HepG2 (cell line): ENCODE data around the gene ZNF26. TPM values are rescaled to one million over a fixed set of nuclear protein-coding genes. Genes with fewer than 3 reads are reported as not detected.

Experiments used
- ARNT2 ChIP-seq: sonication (generic); formaldehyde crosslinking; IDR thresholded peaks from 2 replicates; pipeline ENCODE4 v1.8.0; 2022; ENCODE audit warnings: mild to moderate bottlenecking, low read depth, missing genetic modification reagents, moderate library complexity
- CERS6 ChIP-seq: sonication (generic); formaldehyde crosslinking; IDR thresholded peaks from 2 replicates; pipeline ENCODE4 v1.5.0; 2020; ENCODE audit warnings: missing genetic modification reagents
- EP300 ChIP-seq, 3 experiments: sonication (generic) in 1 of 3; formaldehyde crosslinking in 1 of 3; IDR thresholded peaks; 2 replicates each; pipeline versions ENCODE4 v1.5.1 to v1.6.1; 2011 to 2020; ENCODE audit warnings: low read depth in 2 of 3, low read length in 2 of 3, borderline replicate concordance in 1 of 3, improper control_type of control experiment in 1 of 3, mild to moderate bottlenecking in 1 of 3, missing genetic modification reagents in 1 of 3, moderate library complexity in 1 of 3
- GMEB2 ChIP-seq: IDR thresholded peaks from 2 replicates; pipeline ENCODE4 v1.6.1; 2016; ENCODE audit warnings: missing biosample characterization, missing genetic modification reagents, low read depth
- HCFC1 ChIP-seq: fragments of 150-350 bp; IDR thresholded peaks from 2 replicates; pipeline ENCODE4 v1.6.1; 2014; ENCODE audit warnings: low read depth, low read length
- HOMEZ ChIP-seq: IDR thresholded peaks from 2 replicates; pipeline ENCODE4 v1.6.1; 2016; ENCODE audit warnings: low read depth
- MED13 ChIP-seq: sonication (generic); formaldehyde crosslinking; IDR thresholded peaks from 2 replicates; pipeline ENCODE4 v1.5.0; 2020; ENCODE audit warnings: missing genetic modification reagents
- MTERF4 ChIP-seq: sonication (generic); formaldehyde crosslinking; IDR thresholded peaks from 2 replicates; pipeline ENCODE4 v1.8.0; 2023; ENCODE audit warnings: mild to moderate bottlenecking, missing genetic modification reagents
- NFATC3 ChIP-seq: sonication (generic); formaldehyde crosslinking; IDR thresholded peaks from 2 replicates; pipeline ENCODE4 v1.5.1; 2020; ENCODE audit warnings: mild to moderate bottlenecking, missing genetic modification reagents
- NFE2L2 ChIP-seq: fragments of 150-350 bp; IDR thresholded peaks from 2 replicates; pipeline ENCODE4 v1.6.1; 2014; ENCODE audit warnings: low read length
- NKX3-1 ChIP-seq: sonication (generic); formaldehyde crosslinking; IDR thresholded peaks from 2 replicates; pipeline ENCODE4 v1.5.0; 2020; ENCODE audit warnings: missing genetic modification reagents
- PAWR ChIP-seq: sonication (generic); formaldehyde crosslinking; IDR thresholded peaks from 2 replicates; pipeline ENCODE4 v1.4.0; 2020; ENCODE audit warnings: missing genetic modification reagents, mild to moderate bottlenecking, borderline replicate concordance
- RARA ChIP-seq: IDR thresholded peaks from 2 replicates; pipeline ENCODE4 v1.6.1; 2016; ENCODE audit warnings: missing genetic modification reagents, missing compliant biosample characterization
- SMAD3 ChIP-seq: sonication (generic); formaldehyde crosslinking; IDR thresholded peaks from 2 replicates; pipeline ENCODE4 v1.4.0; 2020; ENCODE audit warnings: missing genetic modification reagents
- SRSF1 ChIP-seq: fragments of 200-400 bp; formaldehyde crosslinking; optimal IDR thresholded peaks from 2 replicates; pipeline ENCODE3; 2017; ENCODE audit warnings: mild to moderate bottlenecking, low read depth, low read length, moderate library complexity
- WIZ ChIP-seq: sonication (generic); formaldehyde crosslinking; IDR thresholded peaks from 2 replicates; pipeline ENCODE4 v1.5.1; 2020; ENCODE audit warnings: mild to moderate bottlenecking, missing genetic modification reagents
- YEATS4 ChIP-seq: sonication (generic); formaldehyde crosslinking; IDR thresholded peaks from 2 replicates; pipeline ENCODE4 v1.4.0; 2020; ENCODE audit warnings: missing genetic modification reagents, borderline replicate concordance
- ZNF230 ChIP-seq: sonication (generic); formaldehyde crosslinking; IDR thresholded peaks from 2 replicates; pipeline ENCODE4 v1.4.0; 2020; ENCODE audit warnings: mild to moderate bottlenecking, missing genetic modification reagents
- ZNF253 ChIP-seq: sonication (generic); formaldehyde crosslinking; IDR thresholded peaks from 2 replicates; pipeline ENCODE4 v1.8.0; 2022; ENCODE audit warnings: mild to moderate bottlenecking, missing genetic modification reagents, borderline replicate concordance
- ZNF256 ChIP-seq: sonication (generic); formaldehyde crosslinking; conservative IDR thresholded peaks from 2 replicates; pipeline ENCODE4 v1.4.0; 2020; ENCODE audit warnings: missing genetic modification reagents
- ZNF770 ChIP-seq: sonication (generic); formaldehyde crosslinking; IDR thresholded peaks from 2 replicates; pipeline ENCODE4 v1.5.0; 2020; ENCODE audit warnings: mild to moderate bottlenecking, missing genetic modification reagents
- ZSCAN31 ChIP-seq: sonication (generic); formaldehyde crosslinking; IDR thresholded peaks from 2 replicates; pipeline ENCODE4 v1.5.0; 2020; ENCODE audit warnings: low read depth, mild to moderate bottlenecking, missing genetic modification reagents
- polyA plus RNA-seq, 8 experiments: library from polyadenylated mRNA; depleted of rRNA in 3 of 8; stranded (reverse) in 7 of 8; unstranded in 1 of 8; fragments of >200 nt; fragmentation: Illumina TruSeq in 4 of 8; extraction: Trizol in 4 of 8; gene quantifications; 2 replicates each; pipeline versions ENCODE4 v1.2.1 to v1.2.3, GENCODE V29; 2011 to 2016; ENCODE audit warnings: low read depth in 4 of 8, missing spikeins in 1 of 8, mixed read lengths in 1 of 8; ENCODE audit not compliant: insufficient read depth in 1 of 8
- total RNA-seq, 5 experiments: library from RNA; depleted of rRNA; stranded (reverse); fragments of >200 nt; fragmentation: Illumina TruSeq; extraction: Trizol; gene quantifications; 2 replicates each; pipeline ENCODE4 v1.2.3, GENCODE V29; 2016; ENCODE audit warnings: low read depth in 1 of 5

Gene ZNF26
- total and polyA plus RNA-seq, 2 of the 13 experiments (the other 11 are each of a cell fraction or from before 2014, with no cell fraction given): 3.8 to 6.5 TPM

GRCh38 chr12:132986001-132986884 is at the start of gene ZNF26 (continued):
- TF ChIP-seq ZNF770 (CRISPR knock-in tag): no peak
- TF ChIP-seq SRSF1: peak; percentile 46
- TF ChIP-seq ZSCAN31 (CRISPR knock-in tag): peak; percentile 49; the same call in 1 of the 2 replicates
- no peak for TF ChIP-seq NFE2L2
- TF ChIP-seq MTERF4 (CRISPR knock-in tag): no peak; the same call in 1 of the 2 replicates
- no peak for TF ChIP-seq ZNF253 (CRISPR knock-in tag)
- TF ChIP-seq SMAD3 (CRISPR knock-in tag): peak; percentile 75
- TF ChIP-seq RARA (CRISPR knock-in tag): no peak; the same call in none of the 2 replicates
- peak; percentile 49 for TF ChIP-seq ZNF230 (CRISPR knock-in tag)
- TF ChIP-seq ARNT2 (CRISPR knock-in tag): peak; percentile 84
- 0 out of 4 replicates have a peak, but pooled peaks of 1 of the 2 experiments have one; percentile 57 for TF ChIP-seq EP300 (IDR thresholded peaks at IDR 0.05; ENCODE audit: low read depth in 2 of 2, low read length in 2 of 2)
- peak; percentile 23; the same call in 1 of the 2 replicates for TF ChIP-seq EP300 (CRISPR knock-in tag; IDR thresholded peaks at IDR 0.05; ENCODE audit: borderline replicate concordance)
- no peak; the same call in 1 of the 2 replicates for TF ChIP-seq ZNF256 (CRISPR knock-in tag)
- no peak for TF ChIP-seq PAWR
- TF ChIP-seq NFATC3 (CRISPR knock-in tag): no peak
- TF ChIP-seq HCFC1: peak; percentile 98
- peak; percentile 62; the same call in 1 of the 2 replicates for TF ChIP-seq NKX3-1 (CRISPR knock-in tag)
- TF ChIP-seq WIZ (CRISPR knock-in tag): no peak
- TF ChIP-seq HOMEZ (CRISPR knock-in tag): 0 out of 2 replicates have a peak, but pooled peaks have one; percentile 53
- no peak for TF ChIP-seq CERS6 (CRISPR knock-in tag)
- peak; percentile 91 for TF ChIP-seq GMEB2
- peak; percentile 90 for TF ChIP-seq YEATS4 (CRISPR knock-in tag)
- no peak for TF ChIP-seq MED13
